A673 (cell line): Measurements from ENCODE around the gene SH3GL3.

Experiments used
- CTCF ChIP-seq: fragments of 300-800, 200-600 bp; sonication (generic); conservative IDR thresholded peaks from 2 replicates; pipeline ENCODE4 v1.5.1; 2017; ENCODE audit warnings: low read depth, mild to moderate bottlenecking, antibody characterized with exemption, low read length, moderate library complexity, mixed read lengths
- EZH2 ChIP-seq: fragments of 200-600 bp; sonication (generic); IDR thresholded peaks from 2 replicates; pipeline ENCODE4 v1.6.1; 2017; ENCODE audit warnings: borderline replicate concordance, low read depth, mild to moderate bottlenecking, mixed read lengths, antibody characterized with exemption, low read length; ENCODE audit not compliant: poor library complexity, severe bottlenecking

- no peak for TF ChIP-seq CTCF
- no peak for TF ChIP-seq EZH2
Measured at GRCh38 chr15:83413054-83413719, 34.0 kb upstream of the SH3GL3 start.
